HUES48 (cell line): ENCODE data around the gene MANBA.

Experiments used
- H3K27ac ChIP-seq: one replicate; pipeline ENCODE4 v1.7.0; 2013; ENCODE audit warnings: low read depth, low read length, inconsistent platforms
- H3K27me3 ChIP-seq: 2 replicates; pipeline ENCODE4 v1.6.1; 2013; ENCODE audit warnings: mild to moderate bottlenecking, low read length; ENCODE audit not compliant: control insufficient read depth, insufficient read depth
- H3K36me3 ChIP-seq: 2 replicates; pipeline ENCODE4 v1.6.1; 2013; ENCODE audit warnings: low read length; ENCODE audit not compliant: control insufficient read depth, insufficient read depth
- H3K4me1 ChIP-seq: 2 replicates; pipeline ENCODE4 v1.6.1; 2013; ENCODE audit warnings: mild to moderate bottlenecking, low read length; ENCODE audit not compliant: control insufficient read depth, insufficient read depth
- H3K4me3 ChIP-seq: 2 replicates; pipeline ENCODE4 v1.5.1; 2013; ENCODE audit warnings: mild to moderate bottlenecking, low read depth, low read length
- H3K9ac ChIP-seq: 2 replicates; pipeline ENCODE4 v1.6.1; 2013; ENCODE audit warnings: mild to moderate bottlenecking, low read depth, low read length, moderate library complexity
- H3K9me3 ChIP-seq: 2 replicates; pipeline ENCODE4 v1.6.1; 2013; ENCODE audit warnings: low read length; ENCODE audit not compliant: control insufficient read depth, insufficient read depth

MANBA gene

DNA sequence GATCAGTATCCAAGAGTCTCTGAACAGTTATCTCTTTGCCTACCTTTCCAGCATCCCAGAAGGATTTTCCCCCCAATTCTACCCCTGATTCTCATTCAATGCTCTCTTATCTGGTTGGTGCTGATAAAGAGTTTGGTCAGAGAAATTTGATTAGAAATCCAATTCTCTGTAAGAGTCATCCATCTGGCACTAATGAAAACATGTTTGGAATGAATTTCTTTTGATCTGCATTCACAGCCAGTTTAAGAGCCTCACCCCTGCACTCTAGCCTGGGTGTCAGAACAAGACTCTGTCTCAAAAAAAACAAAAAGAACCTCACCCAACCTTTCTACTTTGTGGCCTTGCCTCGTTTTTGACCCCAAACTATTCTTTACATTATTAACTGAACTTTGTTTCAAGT is 122.1 kb downstream of the MANBA start:
- no peak overlapping the region for H3K4me3 ChIP-seq
- H3K27me3 ChIP-seq: no peaks in the 10 kb centered on the region
- no peaks in the 10 kb centered on the region for H3K9me3 ChIP-seq
- peaks cover 40% of the 10 kb centered on the region for H3K36me3 ChIP-seq
- no peak overlapping the region for H3K27ac ChIP-seq
- no peak overlapping the region for H3K9ac ChIP-seq
- no peaks in the 10 kb centered on the region for H3K4me1 ChIP-seq

- H3K4me3 ChIP-seq: no peak overlapping the region
- H3K27ac ChIP-seq: no peak overlapping the region
- no peak overlapping the region for H3K9ac ChIP-seq
- no peaks in the 10 kb centered on the region for H3K4me1 ChIP-seq
- H3K36me3 ChIP-seq: peaks cover 50% of the 10 kb centered on the region
- H3K27me3 ChIP-seq: no peaks in the 10 kb centered on the region
- H3K9me3 ChIP-seq: no peaks in the 10 kb centered on the region
Observed at GRCh38 chr4:102637391-102637790, 123.4 kb downstream of the MANBA start.

DNA sequence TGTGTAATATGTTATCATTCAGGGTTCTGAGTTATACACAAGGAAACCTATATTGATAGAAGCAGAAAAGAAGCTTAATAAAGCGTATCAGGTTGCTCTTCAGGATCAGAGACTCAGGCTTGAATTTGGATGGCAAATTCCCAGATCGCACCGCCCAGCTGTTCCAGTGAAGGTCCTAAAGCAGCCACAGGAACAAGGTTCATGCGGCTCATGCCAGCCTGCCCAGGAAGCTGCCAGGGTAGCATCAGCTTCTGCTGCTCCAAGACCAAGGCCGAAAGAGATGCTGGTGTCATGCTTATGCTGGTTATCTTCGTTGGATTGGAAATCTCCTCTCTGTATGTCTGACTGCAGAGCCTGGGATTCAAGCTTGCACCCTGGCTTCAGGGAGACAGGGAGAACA is 127.7 kb downstream of the MANBA start:
- Histone ChIP-seq H3K9ac (no peak overlapping the region), H3K4me3 (no peak overlapping the region), H3K4me1 (no peaks in the 10 kb centered on the region), H3K9me3 (no peaks in the 10 kb centered on the region), H3K27ac (no peak overlapping the region), H3K27me3 (no peaks in the 10 kb centered on the region), H3K36me3 (peaks cover 50% of the 10 kb centered on the region)

DNA sequence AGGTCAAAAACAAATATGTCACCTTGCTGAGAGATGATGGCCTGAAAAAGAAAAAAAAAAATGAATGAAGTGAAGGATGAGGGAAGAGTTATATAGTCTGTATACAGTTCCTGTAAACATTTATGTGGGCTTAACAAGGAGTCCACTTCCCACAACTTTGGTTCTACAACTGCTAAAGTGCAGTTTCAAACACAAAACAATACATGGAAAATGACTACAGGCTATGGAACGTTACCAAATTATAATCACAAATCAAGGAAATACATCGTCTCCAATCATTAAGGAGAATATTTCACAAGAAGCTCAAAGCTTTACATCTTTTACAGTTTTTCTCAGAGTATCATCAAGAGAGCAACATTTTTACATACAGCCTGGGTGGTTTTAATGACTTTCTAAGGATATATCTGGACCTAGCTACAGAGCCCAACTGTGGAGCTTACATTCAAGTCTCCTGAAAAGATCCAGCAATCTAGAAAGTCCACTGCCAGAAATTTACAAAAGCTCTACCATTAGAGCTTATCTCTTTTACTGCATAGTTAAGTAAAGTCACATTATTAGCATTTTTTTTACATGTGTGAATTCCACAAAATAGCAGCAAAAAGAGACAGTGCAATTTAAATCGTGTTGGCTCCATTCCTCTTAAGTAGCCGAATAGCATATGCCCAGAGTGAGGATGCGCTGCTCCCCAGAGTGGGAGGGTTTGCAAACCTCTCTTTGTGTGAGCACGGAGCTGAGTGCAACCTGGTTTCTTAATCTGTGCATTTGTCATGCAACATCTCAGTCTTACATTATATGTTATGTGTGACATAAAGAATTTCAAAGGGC is 128.3 kb downstream of the MANBA start:
- peaks cover 45% of the 10 kb centered on the region for H3K36me3 ChIP-seq
- H3K27ac ChIP-seq: no peak overlapping the region
- H3K4me3 ChIP-seq: no peak overlapping the region
- no peak overlapping the region for H3K9ac ChIP-seq
- H3K4me1 ChIP-seq: no peaks in the 10 kb centered on the region
- H3K9me3 ChIP-seq: no peaks in the 10 kb centered on the region
- no peaks in the 10 kb centered on the region for H3K27me3 ChIP-seq

GRCh38 chr4:102631616-102632015 is 129.2 kb downstream of the MANBA start:
- Histone ChIP-seq H3K4me3 (no peak overlapping the region), H3K27me3 (no peaks in the 10 kb centered on the region), H3K9me3 (no peaks in the 10 kb centered on the region), H3K36me3 (peaks cover 45% of the 10 kb centered on the region), H3K9ac (no peak overlapping the region), H3K27ac (no peak overlapping the region), H3K4me1 (no peaks in the 10 kb centered on the region)

GRCh38 chr4:102629673-102630072 is 131.1 kb downstream of the MANBA start:
- Histone ChIP-seq H3K4me1 (no peaks in the 10 kb centered on the region), H3K27me3 (no peaks in the 10 kb centered on the region), H3K36me3 (peaks cover 32% of the 10 kb centered on the region), H3K4me3 (no peak overlapping the region), H3K27ac (no peak overlapping the region), H3K9ac (no peak overlapping the region), H3K9me3 (no peaks in the 10 kb centered on the region)

DNA sequence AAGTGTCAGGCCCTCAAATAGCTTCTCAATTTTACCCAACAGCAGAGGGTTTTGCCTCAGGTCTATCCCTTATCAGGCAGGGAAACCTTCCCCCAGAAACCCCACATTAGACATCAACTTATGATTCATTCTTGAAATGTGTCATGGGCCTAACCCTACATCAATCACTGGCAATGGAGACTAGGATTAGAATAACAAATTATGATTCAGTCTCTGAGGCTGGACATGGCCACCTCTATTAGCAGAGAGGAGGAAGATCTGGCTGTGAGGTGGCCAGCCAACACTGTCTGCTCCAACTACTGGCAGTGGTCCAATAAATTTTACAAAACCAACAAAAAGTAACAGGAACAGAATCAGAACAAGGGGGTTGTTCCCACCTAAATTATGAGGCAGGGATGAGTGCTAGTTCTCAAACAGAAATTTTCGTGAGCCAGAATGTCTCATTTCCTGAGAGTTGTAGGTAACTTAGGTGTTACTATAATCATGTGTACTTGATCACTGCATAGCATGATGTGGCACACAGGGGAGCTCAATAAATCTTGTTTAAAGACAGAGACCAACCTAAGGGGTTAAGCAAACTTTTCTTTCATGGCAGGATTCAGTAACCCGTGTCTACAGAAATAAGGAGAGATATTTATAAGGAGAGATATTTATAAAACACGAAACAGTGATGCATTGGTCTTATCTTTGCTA is 132.8 kb downstream of the MANBA start:
- no peak overlapping the region for H3K9ac ChIP-seq
- no peak overlapping the region for H3K27ac ChIP-seq
- peaks cover 22% of the 10 kb centered on the region for H3K36me3 ChIP-seq
- no peaks in the 10 kb centered on the region for H3K4me1 ChIP-seq
- H3K27me3 ChIP-seq: no peaks in the 10 kb centered on the region
- no peak overlapping the region for H3K4me3 ChIP-seq
- H3K9me3 ChIP-seq: no peaks in the 10 kb centered on the region

DNA sequence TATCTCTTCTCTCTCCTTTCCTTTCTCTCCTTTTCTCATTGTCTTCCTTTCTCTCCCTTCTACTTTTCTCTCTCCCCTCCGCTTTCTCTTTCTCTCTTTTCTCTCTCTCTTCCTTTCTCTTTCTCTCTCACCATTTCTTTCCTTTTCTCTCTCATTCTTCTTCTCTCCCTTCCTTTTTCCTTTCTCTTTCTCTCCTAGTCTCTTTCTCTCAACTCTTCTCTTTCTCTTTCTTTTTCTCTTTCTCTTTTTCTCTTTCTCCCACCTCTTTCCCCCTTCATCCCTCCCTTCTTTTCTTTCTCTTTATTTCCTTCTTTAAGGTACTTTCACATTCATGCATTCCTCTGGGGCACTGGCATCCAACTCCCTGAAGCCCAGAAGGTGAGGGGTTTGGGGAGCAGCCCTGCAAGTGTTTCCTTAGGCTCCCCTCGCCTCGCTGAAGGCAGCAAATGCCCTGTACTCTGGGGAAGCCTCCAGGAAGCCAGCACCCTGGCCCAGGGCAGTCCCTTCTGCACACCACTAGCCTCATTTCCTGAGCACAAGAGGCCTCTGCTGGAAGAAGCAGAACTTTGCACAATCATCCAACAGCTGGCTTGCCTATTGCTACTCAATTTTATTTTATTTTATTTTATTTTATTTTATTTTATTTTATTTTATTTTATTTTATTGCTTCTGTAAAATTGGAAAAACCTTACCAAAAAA is 135.4 kb downstream of the MANBA start:
- Histone ChIP-seq H3K27ac (no peak overlapping the region), H3K27me3 (no peaks in the 10 kb centered on the region)

DNA sequence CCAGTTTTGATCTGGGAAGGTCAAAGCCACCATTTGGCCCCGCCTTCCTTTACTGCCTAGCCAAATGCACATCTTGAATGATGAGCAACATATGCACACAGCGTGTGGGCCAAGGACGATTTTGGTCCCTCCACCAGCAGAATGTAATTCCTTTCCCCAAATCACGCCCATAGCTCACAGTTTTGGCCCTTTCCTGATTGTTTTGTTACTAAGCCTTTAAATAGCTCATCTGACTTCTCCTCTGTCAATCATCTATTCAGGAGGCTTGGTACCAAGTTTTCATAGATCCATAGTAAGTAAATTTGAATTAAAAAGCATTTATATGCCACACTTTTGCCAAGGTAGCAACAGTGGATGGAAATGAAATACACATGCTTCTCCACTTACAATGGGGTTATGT is 136.3 kb downstream of the MANBA start:
- Histone ChIP-seq H3K27me3 (no peaks in the 10 kb centered on the region), H3K4me3 (no peak overlapping the region), H3K36me3 (no peaks in the 10 kb centered on the region), H3K27ac (no peak overlapping the region), H3K4me1 (no peaks in the 10 kb centered on the region), H3K9me3 (no peaks in the 10 kb centered on the region), H3K9ac (no peak overlapping the region)

More for the DNA sequence above, 135.4 kb downstream of the MANBA start:
- Histone ChIP-seq H3K4me3 (no peak overlapping the region), H3K36me3 (0 out of 2 replicates have a peak, but pooled peaks cover 2% of the 10 kb centered on the region), H3K9me3 (no peaks in the 10 kb centered on the region), H3K4me1 (no peaks in the 10 kb centered on the region), H3K9ac (no peak overlapping the region)

- H3K27ac ChIP-seq: no peak overlapping the region
- H3K36me3 ChIP-seq: no peaks in the 10 kb centered on the region
- H3K9ac ChIP-seq: no peak overlapping the region
- H3K4me1 ChIP-seq: no peaks in the 10 kb centered on the region
- H3K9me3 ChIP-seq: no peaks in the 10 kb centered on the region
- H3K27me3 ChIP-seq: no peaks in the 10 kb centered on the region
- no peak overlapping the region for H3K4me3 ChIP-seq
Observed at GRCh38 chr4:102623622-102624021, 137.1 kb downstream of the MANBA start.
